A673 (cell line): Measurements from ENCODE around the gene ABCB9. TPM values are rescaled to one million over a fixed set of nuclear protein-coding genes. Genes with fewer than 3 reads are reported as not detected.

Experiments
- BruUV-seq: library from RNA; stranded (reverse); fragments of 400-500 nt; replicated peaks from 2 replicates; lab custom pipeline; 2021; lab: Mats Ljungman, UMichigan
- CTCF ChIA-PET: fragments of 300-600 bp; sonication (Branson Sonifier 250); formaldehyde crosslinking; loops from one replicate; lab custom pipeline; 2022; ENCODE audit warnings: antibody characterized with exemption; lab: Charles Lee
- POLR2A ChIA-PET: fragments of 300-600 bp; sonication (Branson Sonifier 250); formaldehyde crosslinking; loops from one replicate; lab custom pipeline; 2022; ENCODE audit warnings: antibody characterized with exemption; ENCODE audit not compliant: low non-redundant PET; lab: Charles Lee
- DNase-seq: peaks from one replicate; pipeline ENCODE4 v3.0.0-alpha.2; 2015; ENCODE audit warnings: low spot score
- H3K27ac ChIP-seq: fragments of 200-600 bp; sonication (generic); 2 replicates; pipeline ENCODE4 v1.5.1; 2016; ENCODE audit warnings: mixed run types, low read depth, mild to moderate bottlenecking, mixed read lengths, antibody characterized with exemption, low read length; ENCODE audit not compliant: poor library complexity, severe bottlenecking
- H3K27me3 ChIP-seq: fragments of 200-600 bp; sonication (generic); replicated peaks from 2 replicates; pipeline ENCODE4 v1.6.1; 2017; ENCODE audit warnings: mixed run types, low read depth, mild to moderate bottlenecking, mixed read lengths, antibody characterized with exemption, low read length; ENCODE audit not compliant: insufficient read depth, poor library complexity
- H3K36me3 ChIP-seq: fragments of 200-600 bp; sonication (generic); 2 replicates; pipeline ENCODE4 v1.6.1; 2016; ENCODE audit warnings: mixed run types, mild to moderate bottlenecking, mixed read lengths, antibody characterized with exemption, low read length; ENCODE audit not compliant: insufficient read depth, poor library complexity, severe bottlenecking
- H3K4me1 ChIP-seq: fragments of 200-600 bp; sonication (generic); 2 replicates; pipeline ENCODE4 v1.6.1; 2017; ENCODE audit warnings: mixed run types, mild to moderate bottlenecking, mixed read lengths, antibody characterized with exemption, low read length; ENCODE audit not compliant: insufficient read depth, poor library complexity, severe bottlenecking
- H3K4me3 ChIP-seq: fragments of 200-600 bp; sonication (generic); 2 replicates; pipeline ENCODE4 v1.5.1; 2016; ENCODE audit warnings: low read depth, mixed run types, mild to moderate bottlenecking, mixed read lengths, low read length; ENCODE audit not compliant: poor library complexity, severe bottlenecking
- H3K9me3 ChIP-seq: fragments of 200-600 bp; sonication (generic); 2 replicates; pipeline ENCODE4 v1.6.1; 2016; ENCODE audit warnings: mixed run types, low read depth, mild to moderate bottlenecking, mixed read lengths, antibody characterized with exemption, low read length; ENCODE audit not compliant: poor library complexity, severe bottlenecking
- CTCF ChIP-seq: fragments of 300-800, 200-600 bp; sonication (generic); conservative IDR thresholded peaks from 2 replicates; pipeline ENCODE4 v1.5.1; 2017; ENCODE audit warnings: low read depth, mild to moderate bottlenecking, antibody characterized with exemption, low read length, moderate library complexity, mixed read lengths
- EZH2 ChIP-seq: fragments of 200-600 bp; sonication (generic); IDR thresholded peaks from 2 replicates; pipeline ENCODE4 v1.6.1; 2017; ENCODE audit warnings: borderline replicate concordance, low read depth, mild to moderate bottlenecking, mixed read lengths, antibody characterized with exemption, low read length; ENCODE audit not compliant: poor library complexity, severe bottlenecking
- intact Hi-C: fragments of 100-400 bp; cut with micrococcal nuclease; formaldehyde crosslinking; loops from one replicate; pipeline ENCODE4 v1.10.0; 2022; ENCODE audit not compliant: unreplicated experiment
- total RNA-seq: library from RNA; stranded (reverse); gene quantifications from 2 replicates; pipeline ENCODE4 v1.2.3, GENCODE V29; 2021

Gene ABCB9
- total RNA-seq, 1 experiment from 2014 or later: 8.9 TPM

GRCh38 chr12:122988612-122989212 lies 22.4 kb upstream of the ABCB9 start:
- intact Hi-C loops: no loop called here
- POLR2A ChIA-PET: no interaction called here
- Histone ChIP-seq H3K9me3 (no peaks in the 10 kb centered on the region), H3K4me3 (no peak overlapping the region), H3K4me1 (no peaks in the 10 kb centered on the region), H3K27ac (no peak overlapping the region), H3K27me3 (no peaks in the 10 kb centered on the region), H3K36me3 (no peaks in the 10 kb centered on the region)
- no TSS peak for BruUV-seq
- DNase-seq: no peak
- TF ChIP-seq EZH2: no peak
- TF ChIP-seq CTCF: no peak
- CTCF ChIA-PET: interaction anchor here (1.0 kb wide), 1 partner anchor 249 kb away, joined by 4 read pairs; no protein-coding TSS in a partner anchor

GRCh38 chr12:122988036-122988435 lies 21.8 kb upstream of the ABCB9 start:
- Histone ChIP-seq H3K4me1 (no peaks in the 10 kb centered on the region), H3K36me3 (no peaks in the 10 kb centered on the region), H3K27me3 (no peaks in the 10 kb centered on the region), H3K4me3 (no peak overlapping the region), H3K27ac (no peak overlapping the region), H3K9me3 (no peaks in the 10 kb centered on the region)
- no peak for DNase-seq
- intact Hi-C loops: no loop called here
- ChIA-PET POLR2A (no interaction called here), CTCF (no interaction called here)
- no peak for TF ChIP-seq EZH2
- no peak for TF ChIP-seq CTCF
- BruUV-seq: no TSS peak

- POLR2A ChIA-PET: no interaction called here
- no peak for DNase-seq
- CTCF ChIA-PET: no interaction called here
- Histone ChIP-seq H3K4me3 (no peak overlapping the region), H3K4me1 (no peaks in the 10 kb centered on the region), H3K27ac (no peak overlapping the region), H3K27me3 (no peaks in the 10 kb centered on the region), H3K36me3 (peaks cover 7% of the 10 kb centered on the region), H3K9me3 (no peaks in the 10 kb centered on the region)
- intact Hi-C loops: no loop called here
- TF ChIP-seq CTCF (no peak), EZH2 (no peak)
- BruUV-seq: no TSS peak
Observed at GRCh38 chr12:122987086-122987951, 21.1 kb upstream of the ABCB9 start.
